ENCODE data around the gene HERC5.

HERC5 gene

GRCh38 chr4:88481537-88481936, 24.6 kb downstream of the HERC5 start:
- Histone ChIP-seq H3K9me3 (ENCODE audit: severe bottlenecking) (no peaks in the 10 kb centered on the region), H3K36me3 (no peaks in the 10 kb centered on the region), H3K27me3 (ENCODE audit: insufficient read depth, low read depth, severe bottlenecking) (no peaks in the 10 kb centered on the region), H3K27ac (no peak overlapping the region), H3K4me3 (ENCODE audit: low read depth, low read length) (no peak overlapping the region)
- TF ChIP-seq CTCF (IDR thresholded peaks at IDR 0.05; ENCODE audit: low read depth, low read length) = no peak
- DNase-seq = no peak

GRCh38 chr4:88489100-88489761, 32.3 kb downstream of the HERC5 start:
- Histone ChIP-seq H3K36me3 (no peaks in the 10 kb centered on the region), H3K27me3 (ENCODE audit: insufficient read depth, low read depth, severe bottlenecking) (no peaks in the 10 kb centered on the region), H3K27ac (no peak overlapping the region), H3K9me3 (ENCODE audit: severe bottlenecking) (no peaks in the 10 kb centered on the region), H3K4me3 (ENCODE audit: low read depth, low read length) (no peak overlapping the region)
- no peak for DNase-seq
- no peak for TF ChIP-seq CTCF (IDR thresholded peaks at IDR 0.05; ENCODE audit: low read depth, low read length)

GRCh38 chr4:88497859-88498409, 41.0 kb downstream of the HERC5 start:
- DNase-seq = no peak
- Histone ChIP-seq H3K27ac (no peak overlapping the region), H3K4me3 (ENCODE audit: low read depth, low read length) (no peak overlapping the region), H3K36me3 (no peaks in the 10 kb centered on the region), H3K9me3 (ENCODE audit: severe bottlenecking) (no peaks in the 10 kb centered on the region), H3K27me3 (ENCODE audit: insufficient read depth, low read depth, severe bottlenecking) (no peaks in the 10 kb centered on the region)
- TF ChIP-seq CTCF (IDR thresholded peaks at IDR 0.05; ENCODE audit: low read depth, low read length) = no peak

GRCh38 chr4:88503344-88503743, 46.4 kb downstream of the HERC5 start:
- Histone ChIP-seq H3K27me3 (ENCODE audit: insufficient read depth, low read depth, severe bottlenecking) (no peaks in the 10 kb centered on the region), H3K27ac (no peak overlapping the region), H3K9me3 (ENCODE audit: severe bottlenecking) (no peaks in the 10 kb centered on the region), H3K36me3 (no peaks in the 10 kb centered on the region), H3K4me3 (ENCODE audit: low read depth, low read length) (no peak overlapping the region)
- no peak for TF ChIP-seq CTCF (IDR thresholded peaks at IDR 0.05; ENCODE audit: low read depth, low read length)
- no peak for DNase-seq

GRCh38 chr4:88511236-88511635, 54.3 kb downstream of the HERC5 start:
- no peak for TF ChIP-seq CTCF (IDR thresholded peaks at IDR 0.05; ENCODE audit: low read depth, low read length)
- DNase-seq = no peak
- H3K27ac ChIP-seq = no peak overlapping the region

More at GRCh38 chr4:88511236-88511635, 54.3 kb downstream of the HERC5 start:
- Histone ChIP-seq H3K4me3 (ENCODE audit: low read depth, low read length) (no peak overlapping the region), H3K9me3 (ENCODE audit: severe bottlenecking) (no peaks in the 10 kb centered on the region), H3K36me3 (no peaks in the 10 kb centered on the region), H3K27me3 (ENCODE audit: insufficient read depth, low read depth, severe bottlenecking) (no peaks in the 10 kb centered on the region)
